WTC11 (cell line): ENCODE results near the gene SLC26A11. TPM values are rescaled to one million over a fixed set of nuclear protein-coding genes. Genes with fewer than 3 reads are reported as not detected.

Experiments
- ATAC-seq: fragments of 200-7000 bp; cut with Tn5 transposase; 2 replicates; pipeline ENCODE4 v1.10.0; 2021; ENCODE audit warnings: mild to moderate bottlenecking, moderate library complexity
- CTCF ChIA-PET: fragments of 300-600 bp; sonication (Branson Sonifier 250); formaldehyde crosslinking; loops from one replicate; lab custom pipeline; 2021; ENCODE audit warnings: antibody characterized with exemption; lab: Charles Lee
- POLR2A ChIA-PET: fragments of 350-600 bp; sonication (Branson Sonifier 250); formaldehyde crosslinking; loops from one replicate; lab custom pipeline; 2021; ENCODE audit warnings: antibody characterized with exemption; lab: Charles Lee
- DNase-seq: peaks from one replicate; pipeline ENCODE4 v3.0.0; 2021; ENCODE audit warnings: low spot score
- H3K27ac Mint-ChIP-seq: 2 replicates; pipeline ENCODE4 v1.8.0; 2021; ENCODE audit warnings: mixed read lengths
- H3K27me3 Mint-ChIP-seq: 2 replicates; pipeline ENCODE4 v1.8.0; 2021; ENCODE audit warnings: low read depth, mild to moderate bottlenecking, moderate library complexity, mixed read lengths
- H3K36me3 Mint-ChIP-seq: 2 replicates; pipeline ENCODE4 v1.8.0; 2021; ENCODE audit warnings: mixed read lengths
- H3K4me1 Mint-ChIP-seq: 2 replicates; pipeline ENCODE4 v1.8.0; 2022; ENCODE audit warnings: mixed read lengths
- H3K4me3 Mint-ChIP-seq: 2 replicates; pipeline ENCODE4 v1.8.0; 2021; ENCODE audit warnings: mild to moderate bottlenecking, moderate library complexity, mixed read lengths
- H3K9me3 Mint-ChIP-seq: 2 replicates; pipeline ENCODE4 v1.8.0; 2021; ENCODE audit warnings: mixed read lengths
- CREB1 ChIP-seq: sonication (generic); formaldehyde crosslinking; IDR thresholded peaks from 2 replicates; pipeline ENCODE4 v1.8.0; 2023; ENCODE audit warnings: mild to moderate bottlenecking, missing genetic modification reagents
- FOXJ3 ChIP-seq: sonication (generic); formaldehyde crosslinking; IDR thresholded peaks from 2 replicates; pipeline ENCODE4 v1.9.0; 2021; ENCODE audit warnings: missing genetic modification reagents, mild to moderate bottlenecking, borderline replicate concordance
- GABPB1 ChIP-seq: sonication (generic); formaldehyde crosslinking; IDR thresholded peaks from 2 replicates; pipeline ENCODE4 v1.8.1; 2023; ENCODE audit warnings: mild to moderate bottlenecking, missing genetic modification reagents
- MXD4 ChIP-seq: fragments of 250-450 bp; sonication (Bioruptor Pico); IDR thresholded peaks from 2 replicates; pipeline ENCODE4 v1.8.0; 2021; ENCODE audit warnings: mild to moderate bottlenecking, moderate library complexity, borderline replicate concordance
- MYBL2 ChIP-seq: sonication (generic); formaldehyde crosslinking; IDR thresholded peaks from 2 replicates; pipeline ENCODE4 v1.8.1; 2023; ENCODE audit warnings: mild to moderate bottlenecking, moderate library complexity, missing genetic modification reagents
- PREB ChIP-seq: sonication (generic); formaldehyde crosslinking; IDR thresholded peaks from 2 replicates; pipeline ENCODE4 v1.8.1; 2022; ENCODE audit warnings: mild to moderate bottlenecking, missing genetic modification reagents, moderate library complexity, borderline replicate concordance
- TCF7 ChIP-seq: sonication (generic); formaldehyde crosslinking; IDR thresholded peaks from 2 replicates; pipeline ENCODE4 v1.8.0; 2022; ENCODE audit warnings: mild to moderate bottlenecking, low read depth, missing genetic modification reagents, moderate library complexity
- TEAD1 ChIP-seq: sonication (generic); formaldehyde crosslinking; IDR thresholded peaks from 2 replicates; pipeline ENCODE4 v1.8.0; 2022; ENCODE audit warnings: mild to moderate bottlenecking, missing genetic modification reagents
- USF1 ChIP-seq: sonication (generic); formaldehyde crosslinking; IDR thresholded peaks from 2 replicates; pipeline ENCODE4 v1.8.0; 2022; ENCODE audit warnings: mild to moderate bottlenecking, missing genetic modification reagents
- USF2 ChIP-seq: sonication (generic); formaldehyde crosslinking; IDR thresholded peaks from 2 replicates; pipeline ENCODE4 v1.8.1; 2023; ENCODE audit warnings: mild to moderate bottlenecking, missing genetic modification reagents, moderate library complexity
- ZBTB43 ChIP-seq: sonication (generic); formaldehyde crosslinking; IDR thresholded peaks from 2 replicates; pipeline ENCODE4 v1.8.1; 2023; ENCODE audit warnings: mild to moderate bottlenecking, missing genetic modification reagents
- ZNF121 ChIP-seq: sonication (generic); formaldehyde crosslinking; IDR thresholded peaks from 2 replicates; pipeline ENCODE4 v1.8.0; 2023; ENCODE audit warnings: missing genetic modification reagents
- ZNF263 ChIP-seq: sonication (generic); formaldehyde crosslinking; IDR thresholded peaks from 2 replicates; pipeline ENCODE4 v1.8.1; 2022; ENCODE audit warnings: low read depth, mild to moderate bottlenecking, moderate library complexity, missing genetic modification reagents
- ZNF532 ChIP-seq: fragments of 250-450 bp; sonication (Bioruptor Pico); IDR thresholded peaks from 2 replicates; pipeline ENCODE4 v1.9.0; 2021; ENCODE audit warnings: mild to moderate bottlenecking, borderline replicate concordance
- total RNA-seq: library from RNA; stranded (reverse); gene quantifications from 3 replicates; pipeline ENCODE4 v1.2.3, GENCODE V29; 2021

Gene SLC26A11
- total RNA-seq, 1 experiment from 2014 or later: 26.4 TPM

GRCh38 chr17:80267391-80267790 lies 47.2 kb downstream of the SLC26A11 start:
- H3K4me3 Mint-ChIP-seq: no peak overlapping the region
- peaks cover 27% of the 10 kb centered on the region for H3K4me1 Mint-ChIP-seq
- CTCF ChIA-PET: no interaction called here
- no peak overlapping the region; the same call in 1 of the 2 replicates for H3K27ac Mint-ChIP-seq
- TF ChIP-seq FOXJ3 (CRISPR knock-in tag) (no peak), TCF7 (CRISPR knock-in tag) (no peak), ZNF532 (CRISPR knock-in tag) (no peak), ZNF121 (CRISPR knock-in tag) (no peak), GABPB1 (CRISPR knock-in tag) (no peak)
- no peaks in the 10 kb centered on the region for H3K27me3 Mint-ChIP-seq
- POLR2A ChIA-PET: no interaction called here
- peaks cover 30% of the 10 kb centered on the region for H3K36me3 Mint-ChIP-seq
- no peak for DNase-seq
- ATAC-seq: no peak
- H3K9me3 Mint-ChIP-seq: no peaks in the 10 kb centered on the region

- TF ChIP-seq ZBTB43 (CRISPR knock-in tag) (no peak), CREB1 (CRISPR knock-in tag) (no peak), MYBL2 (CRISPR knock-in tag) (no peak), PREB (CRISPR knock-in tag) (no peak), TEAD1 (CRISPR knock-in tag) (no peak), MXD4 (CRISPR knock-in tag) (no peak)
- TF ChIP-seq, all 79 proteins: peak for 0
- ATAC-seq: no peak
- Mint-ChIP-seq H3K27me3 (no peaks in the 10 kb centered on the region), H3K36me3 (peaks cover 30% of the 10 kb centered on the region), H3K4me1 (peaks cover 17% of the 10 kb centered on the region), H3K9me3 (no peaks in the 10 kb centered on the region), H3K4me3 (no peak overlapping the region), H3K27ac (no peak overlapping the region)
- ChIA-PET CTCF (no interaction called here), POLR2A (interaction anchor here (0.7 kb wide), 1 partner anchor 430 kb away, joined by 3 read pairs; no protein-coding TSS in a partner anchor)
- no peak for DNase-seq
Observed at GRCh38 chr17:80268427-80268826, 48.2 kb downstream of the SLC26A11 start.

GRCh38 chr17:80269405-80269807 lies 49.2 kb downstream of the SLC26A11 start:
- H3K27me3 Mint-ChIP-seq: no peaks in the 10 kb centered on the region
- H3K4me3 Mint-ChIP-seq: no peak overlapping the region
- H3K4me1 Mint-ChIP-seq: peaks cover 13% of the 10 kb centered on the region
- H3K36me3 Mint-ChIP-seq: peaks cover 36% of the 10 kb centered on the region
- DNase-seq: no peak
- CTCF ChIA-PET: interaction anchor here (1.1 to 1.8 kb wide), 2 partner anchors 20 to 92 kb away, joined by 3 to 9 read pairs; no protein-coding TSS in a partner anchor
- H3K9me3 Mint-ChIP-seq: no peaks in the 10 kb centered on the region
- no peak for TF ChIP-seq USF1 (CRISPR knock-in tag)
- TF ChIP-seq USF2 (CRISPR knock-in tag): no peak
- TF ChIP-seq ZNF263 (CRISPR knock-in tag): no peak
- H3K27ac Mint-ChIP-seq: no peak overlapping the region
- ATAC-seq: no peak
- POLR2A ChIA-PET: no interaction called here
